Stimulated activated CD8-positive, alpha-beta memory T cell treated with anti-CD3 and anti-CD28 coated beads, Interleukin-4, amount 100 ng/mL, for 48 hours (primary cell): Measurements from ENCODE around the gene L3MBTL2.

Source experiments
- DNase-seq: peaks from one replicate; pipeline ENCODE4 v3.0.0-alpha.2; 2020

The L3MBTL2 gene

DNA sequence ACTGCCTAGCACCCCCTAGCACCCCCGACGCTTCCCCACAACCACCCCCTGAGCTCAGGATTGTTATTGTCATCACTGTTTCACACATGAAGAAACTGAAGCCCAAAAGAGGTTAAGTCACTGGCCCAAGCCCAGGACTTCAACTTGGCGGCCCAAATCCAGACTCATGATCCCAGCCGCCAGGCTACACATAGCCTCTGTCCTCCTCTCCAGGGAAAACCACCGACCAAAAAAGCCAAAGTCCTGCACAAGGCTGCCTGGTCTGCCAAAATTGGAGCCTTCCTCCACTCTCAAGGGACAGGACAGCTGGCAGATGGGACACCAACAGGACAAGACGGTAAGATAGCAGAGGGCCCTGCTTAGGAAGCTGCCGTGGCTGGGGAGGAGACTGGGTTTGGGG is 10.8 kb downstream of the L3MBTL2 start:
- DNase-seq = no peak

- no peak for DNase-seq
These were observed 11.9 kb downstream of the L3MBTL2 start for GRCh38 chr22:41216984-41217383.

- peak; percentile 50 for DNase-seq
These were observed 12.5 kb downstream of the L3MBTL2 start for GRCh38 chr22:41217553-41218157.

DNA sequence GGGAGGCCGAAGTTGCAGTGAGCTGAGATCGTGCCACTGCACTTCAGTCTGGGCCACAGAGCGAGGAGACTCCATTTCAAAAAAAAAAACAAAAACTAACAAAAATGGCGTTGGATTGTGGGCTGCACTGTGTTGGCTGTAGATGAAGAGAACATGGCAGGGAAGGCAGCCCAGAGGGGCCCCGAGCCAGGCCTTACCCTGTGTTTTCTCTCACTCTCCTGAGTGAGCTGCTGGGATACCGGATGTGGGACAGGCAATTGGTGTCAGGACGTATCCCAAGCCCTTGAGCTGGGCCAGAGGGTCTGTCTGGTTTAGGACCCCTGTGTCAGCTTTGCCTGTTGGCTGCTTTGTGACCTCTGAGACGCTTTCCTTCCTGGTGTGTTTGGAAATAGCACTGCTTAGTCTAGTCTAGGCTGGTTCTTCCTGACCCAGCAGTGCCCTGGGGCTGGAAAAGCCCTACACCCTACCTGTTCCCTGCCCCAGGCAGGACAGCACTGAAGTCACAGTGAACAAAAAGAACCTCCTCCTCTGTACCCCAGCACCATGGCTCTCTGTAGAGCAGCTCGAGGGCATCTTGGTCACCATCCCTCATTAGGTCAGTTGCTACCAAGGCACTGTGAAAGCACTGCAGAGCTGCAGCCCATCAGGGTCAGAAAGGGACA is 17.9 kb downstream of the L3MBTL2 start:
- DNase-seq = no peak

DNA sequence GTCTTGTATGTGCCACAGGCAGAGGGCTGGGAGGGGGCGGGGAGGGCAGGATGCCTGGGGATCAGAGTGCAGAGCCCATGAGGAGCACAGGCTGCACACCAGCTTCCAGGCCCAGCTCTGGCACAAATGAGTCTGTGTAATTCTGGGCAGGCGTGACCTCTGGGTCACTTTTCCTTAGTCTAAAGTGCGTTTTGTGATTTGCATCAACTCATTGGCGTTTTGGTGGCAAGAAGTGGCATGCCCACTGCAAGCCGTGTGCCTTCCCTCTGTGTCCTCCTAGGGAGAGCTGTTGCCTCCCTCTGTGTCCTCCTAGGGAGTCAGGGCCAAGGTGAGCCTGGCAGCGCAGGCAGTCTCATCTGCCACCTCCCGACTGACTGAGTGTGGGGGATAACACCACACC is 18.4 kb downstream of the L3MBTL2 start:
- DNase-seq = no peak

DNA sequence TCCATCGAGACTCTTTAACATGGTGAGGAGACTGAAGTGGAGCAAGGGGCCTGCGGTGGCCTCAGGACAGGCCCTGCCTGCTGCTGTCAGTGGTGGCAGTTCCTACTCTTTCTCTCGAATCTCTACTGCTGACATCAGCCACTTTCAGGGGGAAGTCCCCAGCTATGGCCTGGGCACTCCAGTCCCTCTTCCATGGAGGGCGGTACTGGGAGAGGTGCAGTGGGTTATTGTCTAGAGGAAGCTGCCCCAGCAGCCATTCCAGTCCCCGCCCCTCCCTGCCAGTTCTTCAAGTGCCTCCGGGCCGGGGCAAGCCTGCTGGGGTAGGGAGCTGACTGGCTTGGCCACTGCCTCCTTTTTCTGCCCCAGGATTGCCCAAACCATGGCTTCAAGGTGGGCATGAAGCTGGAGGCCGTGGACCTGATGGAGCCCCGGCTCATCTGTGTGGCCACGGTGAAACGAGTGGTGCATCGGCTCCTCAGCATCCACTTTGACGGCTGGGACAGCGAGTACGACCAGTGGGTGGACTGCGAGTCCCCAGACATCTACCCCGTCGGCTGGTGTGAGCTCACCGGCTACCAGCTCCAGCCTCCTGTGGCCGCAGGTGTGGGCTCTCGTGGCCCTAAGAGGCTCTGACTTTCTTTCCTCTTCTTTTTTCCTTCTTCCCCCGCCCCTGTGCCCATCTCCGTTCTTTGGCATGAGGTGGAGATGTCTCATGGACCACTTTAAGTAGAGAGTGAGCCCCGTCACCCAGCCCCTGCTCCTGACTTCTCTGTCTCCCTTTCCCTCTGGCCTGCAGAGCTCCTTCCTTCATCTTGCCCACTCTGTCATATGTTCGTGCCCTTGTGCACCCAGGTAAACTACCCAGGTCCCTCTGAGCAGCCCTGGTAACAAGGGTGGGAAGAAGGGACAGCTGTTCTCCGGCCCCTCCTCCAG is 21.9 kb downstream of the L3MBTL2 start:
- DNase-seq = no peak

- no peak for DNase-seq
These were observed 24.1 kb downstream of the L3MBTL2 start for GRCh38 chr22:41229215-41229614.

DNA sequence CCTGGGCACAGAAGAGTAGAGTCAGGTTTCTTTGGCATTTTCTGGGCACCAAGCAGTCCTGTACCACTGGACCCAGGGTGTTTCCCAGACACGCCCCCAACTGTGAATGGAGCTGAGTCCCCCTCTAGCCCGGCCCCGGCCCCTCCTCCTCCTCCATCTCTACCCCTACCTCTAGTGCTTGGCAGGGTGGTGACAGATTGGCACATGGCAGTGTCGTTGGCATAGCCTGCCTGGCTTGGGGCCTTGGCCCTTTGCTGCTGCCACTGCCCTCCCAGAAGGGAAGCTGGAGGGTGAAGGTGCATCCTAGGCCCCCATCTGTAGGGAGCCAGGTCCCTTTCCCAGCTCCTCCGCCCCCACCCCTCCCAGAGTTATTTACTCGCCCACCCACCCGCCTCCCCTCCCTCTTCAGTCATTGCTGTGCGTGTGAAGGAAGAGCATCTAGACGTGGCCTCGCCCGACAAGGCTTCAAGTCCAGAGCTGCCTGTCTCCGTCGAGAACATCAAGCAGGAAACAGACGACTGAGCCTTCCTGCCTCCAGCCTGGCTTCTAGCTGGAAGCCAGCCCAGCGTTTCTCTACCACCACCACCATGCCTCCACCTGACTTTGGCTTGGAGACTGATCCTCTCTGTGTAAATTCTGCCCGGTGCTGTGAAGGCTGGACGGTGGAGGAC is 24.8 kb downstream of the L3MBTL2 start:
- DNase-seq = no peak

- DNase-seq = no peak
These were observed 25.3 kb downstream of the L3MBTL2 start for GRCh38 chr22:41230401-41230785.

DNA sequence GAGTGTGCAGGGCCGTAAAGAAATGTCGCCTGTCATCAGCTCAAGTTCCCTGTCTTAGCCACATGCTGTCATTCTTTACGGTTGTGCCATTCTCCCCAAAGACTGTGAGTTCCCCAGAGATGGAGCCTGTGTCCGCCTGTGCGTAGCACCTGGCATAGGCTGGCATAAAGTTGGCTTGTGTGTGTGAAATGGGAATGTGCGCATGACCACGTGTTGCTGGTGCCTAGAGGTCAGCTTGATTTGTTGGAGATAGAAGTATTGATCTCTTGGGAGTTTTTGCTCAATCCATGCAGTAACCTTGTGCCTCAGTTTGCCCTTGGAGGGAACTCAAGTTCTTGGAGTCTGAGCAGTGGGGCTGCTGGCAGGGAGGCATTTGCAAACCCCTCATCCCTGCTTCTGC is 26.3 kb downstream of the L3MBTL2 start:
- DNase-seq = no peak

DNA sequence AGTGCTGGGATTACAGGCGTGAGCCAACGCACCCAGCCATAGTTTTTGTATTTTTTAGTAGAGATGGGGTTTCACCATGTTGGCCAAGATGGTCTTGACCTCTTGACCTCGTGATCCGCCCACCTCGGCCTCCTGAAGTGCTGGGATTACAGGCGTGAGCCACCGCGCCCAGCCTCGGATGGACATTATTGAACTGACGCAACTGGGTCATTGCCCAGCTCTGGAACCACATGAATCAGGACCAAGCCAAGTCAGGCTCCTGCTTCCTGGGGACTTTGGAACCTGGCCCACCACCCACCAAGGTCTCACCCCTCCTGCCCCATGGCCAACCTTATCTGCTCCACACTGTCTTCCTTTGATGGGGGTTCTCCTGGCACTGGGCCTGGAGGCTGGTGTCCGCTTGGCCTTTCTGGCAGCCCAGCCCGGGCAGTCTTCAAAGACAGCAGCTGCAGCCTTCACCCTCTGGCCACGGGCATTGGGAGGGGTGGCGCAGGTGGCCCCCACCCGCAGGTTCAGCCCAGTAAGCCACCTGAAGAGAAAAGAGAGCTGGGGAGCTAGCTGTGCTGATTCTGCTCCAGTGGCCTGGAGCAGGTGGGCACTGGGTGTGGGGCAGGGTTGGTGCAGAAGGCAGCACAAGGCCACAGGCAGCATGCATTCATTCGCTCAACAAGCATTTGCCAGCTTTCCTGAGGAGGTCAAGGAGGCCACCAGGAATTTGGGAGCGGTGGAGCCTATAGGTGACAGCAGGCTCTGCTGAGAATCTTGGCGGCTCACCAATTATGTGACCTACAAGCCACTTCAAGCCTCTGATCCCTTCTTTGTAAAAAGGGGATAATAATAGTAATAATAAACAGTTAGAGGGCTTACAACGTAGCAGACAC is 29.9 kb downstream of the L3MBTL2 start:
- no peak for DNase-seq

- DNase-seq = no peak
These were observed 32.1 kb downstream of the L3MBTL2 start for GRCh38 chr22:41237036-41237706.

GRCh38 chr22:41237707-41238569 is 32.8 kb downstream of the L3MBTL2 start:
- DNase-seq = peak; percentile 85

GRCh38 chr22:41238570-41239442 is 33.7 kb downstream of the L3MBTL2 start:
- DNase-seq = no peak

GRCh38 chr22:41239443-41240128 is 34.5 kb downstream of the L3MBTL2 start:
- DNase-seq = no peak

DNA sequence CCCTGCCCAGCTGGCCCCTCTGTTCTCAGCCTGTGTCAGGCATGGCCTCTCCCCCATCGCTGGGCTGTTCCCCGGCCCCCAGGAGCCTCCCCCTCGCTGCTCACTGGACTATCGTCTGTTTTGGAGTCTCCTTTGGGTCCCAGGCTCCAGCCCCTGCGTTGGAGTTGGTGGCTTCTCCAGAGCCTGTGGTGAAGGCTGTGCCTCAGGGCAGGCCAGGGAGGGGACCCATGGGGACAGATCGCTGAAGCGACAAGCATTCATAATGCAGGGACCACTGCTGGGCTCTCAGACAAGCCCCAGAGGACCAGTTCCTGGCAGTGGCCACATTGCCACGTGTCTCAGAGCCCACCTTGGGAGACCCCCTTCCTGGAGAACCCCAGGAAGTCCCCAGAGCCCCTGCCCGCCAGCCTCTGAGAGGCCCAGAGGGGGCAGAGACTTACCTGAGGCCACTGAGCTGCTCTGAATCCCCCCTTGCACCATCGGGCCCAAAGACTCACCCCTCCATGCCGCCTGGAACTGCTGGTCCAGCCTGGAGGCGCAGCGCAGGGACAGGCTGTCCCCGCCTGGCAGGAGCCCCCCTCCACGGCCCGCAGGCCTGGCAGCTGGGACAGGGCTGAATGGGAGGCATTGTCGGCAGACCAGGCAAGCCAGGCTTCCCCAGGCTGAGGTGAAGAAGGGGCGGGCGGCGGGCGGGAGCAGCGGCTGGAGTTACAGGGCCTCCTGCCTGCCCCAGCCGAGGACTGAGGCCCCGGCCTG is 35.4 kb downstream of the L3MBTL2 start, which contains the start of gene CHADL:
Gene CHADL, minus strand, starts transcription at position 555 of the 756 bp plus-strand sequence. Its CDS starts 50 bp downstream, at position 505.
- DNase-seq = no peak

GRCh38 chr22:41241133-41241676 is 36.1 kb downstream of the L3MBTL2 start:
- DNase-seq = no peak
